Glutamatergic neuron (in vitro differentiated cells): ENCODE measurements around the gene HEXB. TPM values are rescaled to one million over a fixed set of nuclear protein-coding genes. Genes with fewer than 3 reads are reported as not detected.

ENCODE experiments used
- DNase-seq: peaks from one replicate; pipeline ENCODE4 v3.0.0; 2022
- H3K27ac Mint-ChIP-seq: one replicate; pipeline ENCODE4 v1.8.0; 2020; ENCODE audit warnings: mild to moderate bottlenecking, mixed read lengths, inconsistent platforms; ENCODE audit not compliant: unreplicated experiment
- H3K27me3 Mint-ChIP-seq: one replicate; pipeline ENCODE4 v1.8.0; 2020; ENCODE audit warnings: mild to moderate bottlenecking, moderate library complexity, mixed read lengths, inconsistent platforms; ENCODE audit not compliant: unreplicated experiment
- H3K36me3 Mint-ChIP-seq: one replicate; pipeline ENCODE4 v1.8.0; 2020; ENCODE audit warnings: mild to moderate bottlenecking, mixed read lengths, inconsistent platforms; ENCODE audit not compliant: unreplicated experiment
- H3K4me1 Mint-ChIP-seq: one replicate; pipeline ENCODE4 v1.8.0; 2020; ENCODE audit warnings: mild to moderate bottlenecking, low read depth, mixed read lengths, inconsistent platforms; ENCODE audit not compliant: unreplicated experiment
- H3K4me3 Mint-ChIP-seq: one replicate; pipeline ENCODE4 v1.8.0; 2020; ENCODE audit warnings: mild to moderate bottlenecking, mixed read lengths, inconsistent platforms; ENCODE audit not compliant: unreplicated experiment
- H3K9me3 Mint-ChIP-seq: one replicate; pipeline ENCODE4 v1.8.0; 2020; ENCODE audit warnings: mild to moderate bottlenecking, moderate library complexity, mixed read lengths, inconsistent platforms; ENCODE audit not compliant: unreplicated experiment
- CTCF ChIP-seq: fragments of 200-600 bp; sonication (generic); IDR thresholded peaks from one replicate; pipeline ENCODE4 v1.5.0; 2021; ENCODE audit not compliant: partially characterized antibody, unreplicated experiment
- total RNA-seq: library from RNA; stranded (reverse); fragmentation: NEBNext Ultra II Directional; extraction: Animal tissue kit (Norgen Biotek cat#: 25700); gene quantifications from one replicate; pipeline ENCODE4 v1.2.1, GENCODE V29; 2021; ENCODE audit not compliant: unreplicated experiment

HEXB gene
- total RNA-seq, 1 donor from 2014 or later: 13.5 TPM

- Mint-ChIP-seq H3K4me3 (peak within 1 kb of the TSS; percentile 95), H3K9me3 (no peaks in the 10 kb centered on the region), H3K4me1 (peaks cover 4% of the 10 kb centered on the region), H3K36me3 (no peaks in the 10 kb centered on the region), H3K27me3 (no peaks in the 10 kb centered on the region), H3K27ac (peak within 1 kb of the TSS; percentile 69)
- TF ChIP-seq CTCF: no peak
- DNase-seq: peak; percentile 93
Measured at GRCh38 chr5:74766849-74767578, 82.0 kb downstream of the HEXB start, which contains the start of the genes GFM2 and NSA2. Gene GFM2, minus strand, starts transcription at chr5:74767117. Its CDS starts 3,375 bp downstream, at chr5:74763742. Gene NSA2, plus strand, starts transcription at chr5:74767249. Its CDS starts 112 bp downstream, at chr5:74767361.

GRCh38 chr5:74767579-74767913 lies 82.5 kb downstream of the HEXB start:
- Mint-ChIP-seq H3K4me3 (peak overlapping the region; percentile 95), H3K27ac (peak overlapping the region; percentile 69), H3K9me3 (no peaks in the 10 kb centered on the region), H3K36me3 (no peaks in the 10 kb centered on the region), H3K4me1 (peaks cover 4% of the 10 kb centered on the region), H3K27me3 (no peaks in the 10 kb centered on the region)
- TF ChIP-seq CTCF: no peak
- DNase-seq: no peak

Other genes with a start within 250 kb of the HEXB start
- 302 TPM for gene ENC1, start 44.5 kb upstream of the HEXB start, total RNA-seq
- gene GFM2, start 81.9 kb downstream of the HEXB start, total RNA-seq: 44.8 TPM
- gene NSA2, start 82.0 kb downstream of the HEXB start, total RNA-seq: 43.9 TPM
- gene FAM169A, start 181.2 kb downstream of the HEXB start, total RNA-seq: 9.5 TPM